Stimulated activated effector memory CD8-positive, alpha-beta T cell treated with anti-CD3 and anti-CD28 coated beads, Interleukin-12 subunit alpha, Interleukin-12 subunit beta, amount 100 ng/mL, for 72 hours (primary cell): ENCODE data around the gene MAPKAP1.
A peak's percentile ranks its signal among the peaks of the same experiment; 100 is the strongest.

Source experiments
- ATAC-seq: fragments of 150-1000 bp; cut with Tn5 transposase; 2 replicates; pipeline ENCODE4 v1.10.0; 2021
- DNase-seq, 2 donors: peaks; one replicate each; pipeline ENCODE4 v3.0.0; 2021 to 2022; ENCODE audit warnings: low spot score in 2 of 2
- H3K27ac Mint-ChIP-seq: one replicate; pipeline ENCODE4 v1.8.0; 2022; ENCODE audit warnings: mild to moderate bottlenecking, mixed read lengths
- H3K36me3 Mint-ChIP-seq: one replicate; pipeline ENCODE4 v1.8.0; 2022; ENCODE audit warnings: mild to moderate bottlenecking, mixed read lengths
- H3K4me1 Mint-ChIP-seq: one replicate; pipeline ENCODE4 v1.8.0; 2022; ENCODE audit warnings: mixed read lengths
- H3K4me3 Mint-ChIP-seq: one replicate; pipeline ENCODE4 v1.8.0; 2022; ENCODE audit warnings: mild to moderate bottlenecking, mixed read lengths
- H3K9me3 Mint-ChIP-seq: one replicate; pipeline ENCODE4 v1.8.0; 2022; ENCODE audit warnings: mixed read lengths

The MAPKAP1 gene

DNA sequence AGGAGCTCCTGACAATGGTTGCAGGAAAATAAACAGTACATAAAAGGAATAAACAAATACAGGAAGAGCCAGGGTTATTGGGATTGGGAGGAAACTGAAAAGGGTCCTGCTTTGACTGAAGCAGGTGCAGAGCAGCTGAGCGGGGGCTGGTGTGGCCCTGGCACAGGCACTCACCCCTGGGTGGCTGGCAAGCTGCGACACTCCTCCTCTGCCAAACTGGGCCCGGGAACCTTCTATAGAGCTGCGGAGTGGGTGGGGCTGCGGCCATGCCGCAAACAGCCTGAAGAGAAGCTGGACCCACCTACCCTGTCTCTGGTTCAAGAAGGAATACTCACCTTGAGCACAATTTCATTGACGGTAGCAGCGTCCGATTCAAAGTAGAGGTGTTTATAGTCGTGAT is 262.8 kb downstream of the MAPKAP1 start:
- H3K4me1 Mint-ChIP-seq: peaks cover 7% of the 10 kb centered on the region
- no peak overlapping the region for H3K4me3 Mint-ChIP-seq
- peaks cover 44% of the 10 kb centered on the region for H3K36me3 Mint-ChIP-seq
- no peak for ATAC-seq
- no peak for DNase-seq
- H3K27ac Mint-ChIP-seq: no peak overlapping the region
- H3K9me3 Mint-ChIP-seq: no peaks in the 10 kb centered on the region

GRCh38 chr9:125443367-125443766 is 263.6 kb downstream of the MAPKAP1 start:
- Mint-ChIP-seq H3K9me3 (no peaks in the 10 kb centered on the region), H3K27ac (no peak overlapping the region), H3K4me1 (peaks cover 7% of the 10 kb centered on the region), H3K36me3 (peaks cover 44% of the 10 kb centered on the region), H3K4me3 (no peak overlapping the region)
- ATAC-seq: no peak
- no peak for DNase-seq

GRCh38 chr9:125442452-125442851 is 264.6 kb downstream of the MAPKAP1 start:
- Mint-ChIP-seq H3K36me3 (peaks cover 45% of the 10 kb centered on the region), H3K27ac (no peak overlapping the region)
- no peak for ATAC-seq

GRCh38 chr9:125440411-125440810 is 266.6 kb downstream of the MAPKAP1 start:
- no peak overlapping the region for H3K4me3 Mint-ChIP-seq
- DNase-seq (no peak), ATAC-seq (no peak)
- H3K4me1 Mint-ChIP-seq: no peaks in the 10 kb centered on the region
- H3K36me3 Mint-ChIP-seq: peaks cover 50% of the 10 kb centered on the region
- no peaks in the 10 kb centered on the region for H3K9me3 Mint-ChIP-seq
- no peak overlapping the region for H3K27ac Mint-ChIP-seq

More at GRCh38 chr9:125442452-125442851, 264.6 kb downstream of the MAPKAP1 start:
- no peak overlapping the region for H3K4me3 Mint-ChIP-seq
- H3K4me1 Mint-ChIP-seq: peaks cover 3% of the 10 kb centered on the region
- no peaks in the 10 kb centered on the region for H3K9me3 Mint-ChIP-seq
- DNase-seq: no peak

- Mint-ChIP-seq H3K9me3 (no peaks in the 10 kb centered on the region), H3K4me1 (no peaks in the 10 kb centered on the region), H3K4me3 (no peak overlapping the region), H3K36me3 (peaks cover 52% of the 10 kb centered on the region), H3K27ac (peak overlapping the region; percentile 59)
- no peak for ATAC-seq
- DNase-seq: no peak
Measured at GRCh38 chr9:125439434-125440272, 267.4 kb downstream of the MAPKAP1 start.

DNA sequence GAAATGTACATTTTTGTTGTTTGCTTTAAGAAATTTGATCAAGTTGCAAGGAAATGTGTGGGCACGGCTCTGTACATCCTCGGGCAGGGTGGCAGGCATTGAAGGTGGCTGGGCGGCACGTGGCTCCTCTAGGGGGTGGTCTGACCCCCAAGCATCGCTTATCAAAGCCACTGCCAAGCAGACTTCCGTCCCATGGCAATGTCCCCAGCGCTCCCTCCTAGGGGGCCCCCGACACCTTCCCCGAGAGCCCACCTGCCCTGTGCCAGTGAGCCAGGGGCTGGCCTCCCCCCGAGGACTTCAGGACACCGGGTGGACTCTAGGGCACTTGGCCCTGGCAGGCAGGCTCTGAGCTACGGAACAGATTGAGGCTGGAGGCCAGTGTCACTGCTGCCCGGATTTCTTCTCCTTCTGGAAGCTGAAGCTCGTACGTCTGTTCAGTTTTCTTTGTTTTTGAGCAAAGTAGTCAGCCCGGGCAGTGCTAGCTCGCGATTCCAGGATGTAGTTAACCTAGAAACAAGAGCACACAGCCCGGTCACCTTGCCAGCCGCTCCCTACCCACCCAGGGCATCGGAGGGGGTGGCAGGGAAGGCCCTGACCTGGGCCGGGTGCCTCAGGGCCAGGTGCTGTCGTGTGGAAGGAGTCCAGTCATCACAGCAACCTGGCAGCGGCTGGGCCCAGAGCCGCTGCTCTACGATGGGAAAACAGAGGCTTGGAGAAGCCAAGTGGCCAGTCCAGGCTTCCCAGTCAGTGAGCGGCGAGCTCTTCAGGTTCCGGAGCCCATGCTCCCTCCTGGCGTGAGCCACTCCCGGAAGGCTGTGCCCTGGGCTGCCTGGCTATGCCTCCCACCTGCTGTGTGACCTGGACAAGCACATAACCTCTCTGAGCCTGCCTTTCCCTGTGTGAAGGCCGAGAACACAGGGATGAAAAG is 268.2 kb downstream of the MAPKAP1 start:
- H3K9me3 Mint-ChIP-seq: no peaks in the 10 kb centered on the region
- H3K27ac Mint-ChIP-seq: no peak overlapping the region
- no peak for ATAC-seq

GRCh38 chr9:125437771-125438221 is 269.2 kb downstream of the MAPKAP1 start:
- Mint-ChIP-seq H3K4me1 (no peaks in the 10 kb centered on the region), H3K27ac (no peak overlapping the region), H3K4me3 (no peak overlapping the region), H3K9me3 (no peaks in the 10 kb centered on the region), H3K36me3 (peaks cover 41% of the 10 kb centered on the region)
- DNase-seq: no peak
- ATAC-seq: no peak

More for the DNA sequence above, 268.2 kb downstream of the MAPKAP1 start:
- Mint-ChIP-seq H3K4me1 (no peaks in the 10 kb centered on the region), H3K36me3 (peaks cover 50% of the 10 kb centered on the region), H3K4me3 (no peak overlapping the region)
- no peak for DNase-seq

- ATAC-seq (no peak), DNase-seq (no peak)
- Mint-ChIP-seq H3K27ac (no peak overlapping the region), H3K4me1 (no peaks in the 10 kb centered on the region), H3K4me3 (no peak overlapping the region), H3K9me3 (no peaks in the 10 kb centered on the region), H3K36me3 (peaks cover 31% of the 10 kb centered on the region)
Measured at GRCh38 chr9:125436613-125437443, 270.2 kb downstream of the MAPKAP1 start.

DNA sequence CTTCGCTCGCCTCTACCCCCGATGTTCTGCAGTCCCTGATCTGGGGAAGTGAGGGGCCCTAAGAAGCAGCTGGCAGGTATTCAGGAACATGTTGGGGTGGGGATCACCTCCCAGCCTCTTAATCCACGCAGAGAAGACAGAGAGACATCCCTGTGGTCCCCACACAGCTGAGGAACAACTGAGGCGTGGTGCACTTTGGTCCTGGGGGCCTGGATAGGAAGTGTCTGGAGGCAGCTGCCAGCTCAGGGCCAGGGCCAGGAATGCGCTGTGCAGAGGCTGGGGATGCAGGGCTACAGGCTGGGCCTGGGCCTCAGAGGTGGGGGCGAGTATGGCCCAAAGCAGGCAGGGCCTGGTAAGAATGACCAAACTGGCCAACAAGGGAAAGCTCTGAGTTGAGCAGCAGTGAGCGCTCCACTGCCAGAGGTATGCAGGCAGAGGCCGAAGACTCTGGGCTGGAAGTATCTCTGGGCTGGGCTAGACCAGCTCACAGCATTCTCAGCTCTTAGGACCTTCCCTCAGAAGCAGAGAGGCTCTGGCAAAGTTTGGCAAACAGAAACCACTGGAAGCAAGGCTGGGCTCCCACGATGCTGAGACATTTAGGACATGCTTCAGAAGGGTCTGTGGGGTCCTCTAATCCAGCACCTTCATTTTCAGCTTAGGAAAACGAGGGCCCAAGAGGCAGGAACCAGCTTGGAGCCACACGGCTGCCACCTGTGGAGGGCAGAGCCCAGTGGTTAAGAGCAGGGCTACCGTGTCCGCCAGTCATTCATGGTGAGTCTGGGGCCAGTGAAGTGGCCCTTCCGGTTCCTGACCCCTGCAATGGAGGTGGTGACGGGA is 271.0 kb downstream of the MAPKAP1 start:
- no peak overlapping the region for H3K27ac Mint-ChIP-seq
- DNase-seq (no peak), ATAC-seq (no peak)
- peaks cover 23% of the 10 kb centered on the region for H3K36me3 Mint-ChIP-seq
- no peaks in the 10 kb centered on the region for H3K4me1 Mint-ChIP-seq
- no peak overlapping the region for H3K4me3 Mint-ChIP-seq
- H3K9me3 Mint-ChIP-seq: no peaks in the 10 kb centered on the region

DNA sequence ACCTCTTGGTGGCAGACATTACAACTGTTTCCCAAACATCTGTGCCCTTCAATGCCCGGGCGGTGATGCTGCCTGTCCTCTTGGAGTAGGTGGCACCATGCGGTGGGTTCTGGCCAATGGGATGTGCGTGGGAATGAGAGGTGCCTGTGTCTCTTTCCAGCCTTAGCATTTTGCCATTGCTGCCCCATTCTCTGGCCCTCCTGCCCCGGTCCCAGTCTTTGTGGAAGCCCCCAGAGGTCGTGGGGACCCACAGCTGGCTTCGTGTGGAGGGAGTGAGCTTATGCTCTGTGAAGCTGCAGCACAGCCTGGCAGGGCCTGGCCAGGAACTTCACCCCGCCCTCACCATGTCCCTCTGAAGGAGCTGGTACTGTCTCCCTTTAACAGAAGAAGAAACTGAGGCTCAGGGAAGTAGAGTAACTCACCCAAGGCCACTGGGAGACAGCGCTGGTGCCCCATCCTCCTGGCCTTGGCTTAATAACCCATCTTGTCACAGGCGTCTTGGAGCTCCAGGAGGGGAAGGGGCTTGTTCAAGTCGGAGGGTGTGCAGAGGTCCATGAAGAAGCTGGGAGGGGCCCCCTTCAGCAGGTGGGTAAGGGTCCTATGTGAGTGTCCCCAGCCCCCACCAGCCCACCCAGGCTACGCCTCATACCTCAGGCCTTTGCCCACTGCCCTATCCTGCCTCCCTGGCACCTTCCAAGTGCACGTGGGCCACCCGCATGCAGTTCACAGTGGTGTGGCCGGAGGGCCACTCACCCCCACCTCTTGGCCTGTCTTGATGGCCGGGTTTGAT is 271.8 kb downstream of the MAPKAP1 start:
- H3K4me3 Mint-ChIP-seq: no peak overlapping the region
- H3K4me1 Mint-ChIP-seq: no peaks in the 10 kb centered on the region
- H3K36me3 Mint-ChIP-seq: peaks cover 19% of the 10 kb centered on the region
- no peak overlapping the region for H3K27ac Mint-ChIP-seq
- ATAC-seq: no peak
- no peaks in the 10 kb centered on the region for H3K9me3 Mint-ChIP-seq
- DNase-seq: no peak

DNA sequence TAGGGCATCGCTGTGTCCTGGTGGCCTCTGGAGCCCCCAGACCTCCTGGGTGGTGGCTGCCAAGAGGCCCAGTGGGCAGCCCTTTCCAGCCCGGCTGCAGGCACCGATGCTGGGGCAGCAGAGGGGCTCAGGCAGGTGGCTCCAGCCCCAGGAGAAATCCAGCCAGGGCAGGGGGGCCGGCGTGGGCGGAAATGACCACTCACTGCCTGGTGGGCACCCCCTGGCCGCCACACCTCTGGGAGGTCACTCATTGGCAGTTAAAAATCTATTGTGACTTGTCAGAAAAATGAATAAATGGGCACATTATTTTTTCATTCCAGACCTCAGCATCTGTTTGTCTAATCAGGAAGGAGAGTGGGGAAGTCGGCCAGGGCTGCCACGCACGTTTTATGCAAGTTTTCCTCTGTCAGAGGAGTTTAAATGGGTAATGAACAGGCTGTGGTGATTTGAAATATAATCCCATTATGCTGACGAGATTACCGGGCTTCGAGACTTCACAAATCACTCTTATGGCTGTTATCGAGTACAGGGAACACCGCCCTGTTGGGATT is 273.5 kb downstream of the MAPKAP1 start:
- Mint-ChIP-seq H3K27ac (no peak overlapping the region), H3K4me1 (no peaks in the 10 kb centered on the region), H3K9me3 (no peaks in the 10 kb centered on the region), H3K4me3 (no peak overlapping the region), H3K36me3 (peaks cover 11% of the 10 kb centered on the region)
- no peak for ATAC-seq
- no peak for DNase-seq

- H3K9me3 Mint-ChIP-seq: no peaks in the 10 kb centered on the region
- no peaks in the 10 kb centered on the region for H3K4me1 Mint-ChIP-seq
- no peak overlapping the region for H3K27ac Mint-ChIP-seq
- H3K36me3 Mint-ChIP-seq: peaks cover 11% of the 10 kb centered on the region
- ATAC-seq (no peak), DNase-seq (no peak)
- no peak overlapping the region for H3K4me3 Mint-ChIP-seq
Measured at GRCh38 chr9:125432715-125433385, 274.2 kb downstream of the MAPKAP1 start.

DNA sequence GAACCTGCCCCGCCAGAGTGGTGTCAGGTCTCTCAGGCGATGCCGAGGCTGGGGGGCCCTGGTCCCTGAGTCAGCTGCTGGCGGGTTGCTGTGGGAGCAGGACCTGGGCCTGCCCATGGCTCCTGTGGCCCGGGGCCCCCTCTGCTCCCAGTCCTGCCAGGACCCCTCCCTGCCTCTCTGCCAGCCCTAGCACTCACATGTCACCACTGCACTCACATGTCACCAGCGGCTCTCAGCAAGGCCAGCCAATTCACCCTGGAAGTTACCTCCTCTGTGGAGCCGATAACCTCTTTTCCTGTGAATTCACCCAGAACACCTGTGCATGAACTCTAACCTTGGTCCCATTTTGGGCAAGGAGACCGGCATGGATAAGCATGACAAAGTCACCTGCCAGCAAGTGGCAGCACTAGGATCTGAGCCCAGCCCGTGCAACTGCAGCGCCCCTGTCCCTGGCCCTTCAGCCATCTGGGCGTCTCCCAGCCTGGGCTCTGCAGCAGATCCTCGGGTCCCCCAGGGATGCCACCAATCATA is 275.2 kb downstream of the MAPKAP1 start:
- Mint-ChIP-seq H3K36me3 (peaks cover 5% of the 10 kb centered on the region), H3K4me1 (no peaks in the 10 kb centered on the region), H3K4me3 (no peak overlapping the region), H3K27ac (no peak overlapping the region), H3K9me3 (no peaks in the 10 kb centered on the region)
- DNase-seq (no peak), ATAC-seq (no peak)
